HL-60 (cell line): ENCODE data around the gene EGFL7.

Experiments used
- DNase-seq, 2 experiments: peaks; one replicate each; pipeline ENCODE4 v3.0.0-alpha.2; 2010 to 2020; ENCODE audit warnings: low read depth in 1 of 2, low spot score in 1 of 2
- H3K27ac ChIP-seq: fragments of 250-450 bp; sonication (Bioruptor Pico); replicated peaks from 2 replicates; pipeline ENCODE4 v1.5.1; 2020; ENCODE audit warnings: mild to moderate bottlenecking, moderate library complexity
- H3K27me3 ChIP-seq: fragments of 250-450 bp; sonication (Bioruptor Pico); 2 replicates; pipeline ENCODE4 v1.5.1; 2021; ENCODE audit warnings: mild to moderate bottlenecking, moderate library complexity; ENCODE audit not compliant: insufficient read depth, poor library complexity, severe bottlenecking
- H3K4me3 ChIP-seq: replicated peaks from 2 replicates; pipeline ENCODE4 v1.5.1; 2011; ENCODE audit warnings: mild to moderate bottlenecking, control low read depth, low read length; ENCODE audit not compliant: insufficient read depth
- GABPA ChIP-seq: IDR thresholded peaks from 2 replicates; pipeline ENCODE4 v1.6.1; 2012; ENCODE audit warnings: low read depth
- POLR2AphosphoS5 ChIP-seq: IDR thresholded peaks from 2 replicates; pipeline ENCODE4 v1.6.1; 2012; ENCODE audit warnings: low read depth
- SPI1 ChIP-seq: IDR thresholded peaks from 2 replicates; pipeline ENCODE4 v1.6.1; 2012; ENCODE audit warnings: low read depth, mild to moderate bottlenecking, borderline replicate concordance
- TF ChIP-seq, protein P1 (sequence below): IDR thresholded peaks from one replicate; pipeline ENCODE4 v1.5.1; 2011; ENCODE audit warnings: low read length, control low read depth, inconsistent platforms; ENCODE audit not compliant: insufficient read depth
- TF ChIP-seq, protein P2 (sequence below): IDR thresholded peaks from 2 replicates; pipeline ENCODE4 v1.6.1; 2012; ENCODE audit warnings: low read depth; ENCODE audit not compliant: insufficient replicate concordance

Gene EGFL7

DNA sequence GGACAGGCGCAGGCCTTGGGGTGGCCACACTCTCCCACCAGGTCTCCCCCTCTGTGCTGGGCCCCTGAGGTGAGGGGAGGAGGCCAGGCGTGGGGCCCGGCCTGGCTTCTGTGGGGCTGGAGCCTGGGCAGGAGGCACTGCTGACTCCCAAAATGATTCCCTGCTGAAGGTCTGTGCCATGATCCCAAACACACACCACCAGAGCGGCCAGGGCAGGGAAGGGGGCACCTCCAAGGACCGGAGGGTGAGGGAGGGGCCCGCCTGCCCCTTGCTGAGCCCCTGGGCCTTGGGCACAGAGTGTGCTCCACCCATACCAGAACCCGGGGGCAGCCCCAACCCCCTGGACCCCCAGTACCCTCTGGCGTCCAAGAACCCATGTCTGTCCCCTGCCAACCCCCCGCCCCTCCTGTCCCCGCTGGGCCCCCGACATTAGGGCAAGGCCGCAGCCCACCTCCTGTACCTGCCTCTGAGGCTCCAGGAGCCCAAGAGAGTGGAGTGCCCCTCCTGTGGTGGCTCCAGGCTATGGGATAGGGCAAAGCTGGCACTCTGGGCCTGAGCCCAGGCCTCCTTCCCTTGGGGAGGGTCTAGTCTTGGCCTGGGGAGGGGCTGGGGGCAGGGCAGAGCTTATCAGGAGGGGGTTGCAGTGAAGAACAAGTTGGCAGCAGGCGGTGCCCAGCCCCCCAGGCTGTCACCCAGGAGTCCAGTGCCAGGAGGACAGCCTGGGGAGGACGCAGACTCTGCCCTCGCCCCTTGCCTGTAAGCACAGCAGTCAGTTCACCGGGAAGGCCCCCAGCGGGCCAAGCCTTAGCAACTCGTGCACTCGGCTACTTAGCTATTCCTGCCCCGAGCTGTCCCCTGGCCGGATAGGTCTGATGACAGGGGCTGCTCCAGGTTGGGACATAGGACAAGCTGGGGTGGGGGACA, 2.6 kb upstream of the EGFL7 start:
- TF ChIP-seq SPI1 = no peak
- TF ChIP-seq, protein P1, sequence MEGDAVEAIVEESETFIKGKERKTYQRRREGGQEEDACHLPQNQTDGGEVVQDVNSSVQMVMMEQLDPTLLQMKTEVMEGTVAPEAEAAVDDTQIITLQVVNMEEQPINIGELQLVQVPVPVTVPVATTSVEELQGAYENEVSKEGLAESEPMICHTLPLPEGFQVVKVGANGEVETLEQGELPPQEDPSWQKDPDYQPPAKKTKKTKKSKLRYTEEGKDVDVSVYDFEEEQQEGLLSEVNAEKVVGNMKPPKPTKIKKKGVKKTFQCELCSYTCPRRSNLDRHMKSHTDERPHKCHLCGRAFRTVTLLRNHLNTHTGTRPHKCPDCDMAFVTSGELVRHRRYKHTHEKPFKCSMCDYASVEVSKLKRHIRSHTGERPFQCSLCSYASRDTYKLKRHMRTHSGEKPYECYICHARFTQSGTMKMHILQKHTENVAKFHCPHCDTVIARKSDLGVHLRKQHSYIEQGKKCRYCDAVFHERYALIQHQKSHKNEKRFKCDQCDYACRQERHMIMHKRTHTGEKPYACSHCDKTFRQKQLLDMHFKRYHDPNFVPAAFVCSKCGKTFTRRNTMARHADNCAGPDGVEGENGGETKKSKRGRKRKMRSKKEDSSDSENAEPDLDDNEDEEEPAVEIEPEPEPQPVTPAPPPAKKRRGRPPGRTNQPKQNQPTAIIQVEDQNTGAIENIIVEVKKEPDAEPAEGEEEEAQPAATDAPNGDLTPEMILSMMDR = no peak
- TF ChIP-seq GABPA = no peak
- no peak for TF ChIP-seq POLR2AphosphoS5
- TF ChIP-seq, protein P2, sequence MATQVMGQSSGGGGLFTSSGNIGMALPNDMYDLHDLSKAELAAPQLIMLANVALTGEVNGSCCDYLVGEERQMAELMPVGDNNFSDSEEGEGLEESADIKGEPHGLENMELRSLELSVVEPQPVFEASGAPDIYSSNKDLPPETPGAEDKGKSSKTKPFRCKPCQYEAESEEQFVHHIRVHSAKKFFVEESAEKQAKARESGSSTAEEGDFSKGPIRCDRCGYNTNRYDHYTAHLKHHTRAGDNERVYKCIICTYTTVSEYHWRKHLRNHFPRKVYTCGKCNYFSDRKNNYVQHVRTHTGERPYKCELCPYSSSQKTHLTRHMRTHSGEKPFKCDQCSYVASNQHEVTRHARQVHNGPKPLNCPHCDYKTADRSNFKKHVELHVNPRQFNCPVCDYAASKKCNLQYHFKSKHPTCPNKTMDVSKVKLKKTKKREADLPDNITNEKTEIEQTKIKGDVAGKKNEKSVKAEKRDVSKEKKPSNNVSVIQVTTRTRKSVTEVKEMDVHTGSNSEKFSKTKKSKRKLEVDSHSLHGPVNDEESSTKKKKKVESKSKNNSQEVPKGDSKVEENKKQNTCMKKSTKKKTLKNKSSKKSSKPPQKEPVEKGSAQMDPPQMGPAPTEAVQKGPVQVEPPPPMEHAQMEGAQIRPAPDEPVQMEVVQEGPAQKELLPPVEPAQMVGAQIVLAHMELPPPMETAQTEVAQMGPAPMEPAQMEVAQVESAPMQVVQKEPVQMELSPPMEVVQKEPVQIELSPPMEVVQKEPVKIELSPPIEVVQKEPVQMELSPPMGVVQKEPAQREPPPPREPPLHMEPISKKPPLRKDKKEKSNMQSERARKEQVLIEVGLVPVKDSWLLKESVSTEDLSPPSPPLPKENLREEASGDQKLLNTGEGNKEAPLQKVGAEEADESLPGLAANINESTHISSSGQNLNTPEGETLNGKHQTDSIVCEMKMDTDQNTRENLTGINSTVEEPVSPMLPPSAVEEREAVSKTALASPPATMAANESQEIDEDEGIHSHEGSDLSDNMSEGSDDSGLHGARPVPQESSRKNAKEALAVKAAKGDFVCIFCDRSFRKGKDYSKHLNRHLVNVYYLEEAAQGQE = no peak
- no peak overlapping the region for H3K27ac ChIP-seq

GRCh38 chr9:136660971-136661550, 1.7 kb upstream of the EGFL7 start:
- TF ChIP-seq, protein P1 = no peak
- TF ChIP-seq, protein P2 = no peak
- TF ChIP-seq POLR2AphosphoS5 (no peak), GABPA (no peak), SPI1 (no peak)

More for the DNA sequence above, 2.6 kb upstream of the EGFL7 start:
- DNase-seq = no peak
- no peak overlapping the region for H3K4me3 ChIP-seq
- peaks cover 35% of the 10 kb centered on the region for H3K27me3 ChIP-seq

DNA sequence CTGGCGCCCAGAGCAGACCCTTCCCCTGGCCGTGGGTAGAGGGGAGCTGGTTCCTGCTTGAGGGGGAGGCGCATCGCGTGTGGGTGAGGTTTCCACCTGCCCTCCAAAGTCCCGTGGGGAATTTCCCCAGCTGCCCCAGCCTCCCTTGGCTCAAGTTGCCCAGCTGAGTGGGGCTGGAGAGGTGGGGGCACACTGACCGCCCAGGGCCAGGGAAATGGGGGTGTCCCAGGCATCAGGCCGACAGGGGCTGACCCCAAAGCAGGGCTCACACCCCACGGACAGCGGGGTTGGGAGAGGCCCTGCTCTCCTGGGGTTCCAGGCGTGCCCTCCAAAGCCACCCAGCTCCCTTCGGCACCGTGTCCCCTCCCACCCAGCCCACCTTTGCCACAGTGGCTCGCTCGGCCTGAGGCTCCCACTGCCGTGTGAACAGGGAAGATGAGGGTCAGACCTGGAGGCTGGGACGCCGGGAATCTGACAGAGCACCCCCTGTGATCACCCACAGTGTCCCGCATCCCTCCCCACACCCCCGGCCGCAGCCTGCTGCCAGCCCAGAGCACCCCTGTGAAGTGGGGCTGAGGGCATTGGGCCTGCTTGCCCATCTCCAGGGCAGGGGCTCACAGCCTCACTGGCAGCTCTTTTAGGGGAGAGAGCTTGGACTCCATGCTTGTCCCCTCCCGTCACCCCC, 933 bp upstream of the EGFL7 start:
- Histone ChIP-seq H3K4me3 (no peak overlapping the region), H3K27me3 (peaks cover 34% of the 10 kb centered on the region)
- TF ChIP-seq, protein P1 = no peak
- no peak for TF ChIP-seq GABPA
- TF ChIP-seq SPI1 = no peak
- TF ChIP-seq, protein P2 = no peak
- no peak for TF ChIP-seq POLR2AphosphoS5

More at GRCh38 chr9:136660971-136661550, 1.7 kb upstream of the EGFL7 start:
- no peak for DNase-seq
- peaks cover 32% of the 10 kb centered on the region for H3K27me3 ChIP-seq
- H3K4me3 ChIP-seq = no peak overlapping the region
- no peak overlapping the region for H3K27ac ChIP-seq

More for the DNA sequence above, 933 bp upstream of the EGFL7 start:
- H3K27ac ChIP-seq = no peak overlapping the region
- DNase-seq = no peak
